Tibial nerve (tissue), 4 donors: ENCODE measurements around the gene STIL. TPM values are rescaled to one million over a fixed set of nuclear protein-coding genes. Genes with fewer than 3 reads are reported as not detected.

Experiments
- DNase-seq, 2 donors: peaks; one replicate each; pipeline ENCODE4 v3.0.0-alpha.2; 2019; ENCODE audit warnings: low spot score in 2 of 2
- H3K27ac ChIP-seq, 4 donors: fragments of 200-600 bp; sonication (generic) in 3 of 4; one replicate each; pipeline ENCODE4 v1.5.1; 2017 to 2019; ENCODE audit warnings: mild to moderate bottlenecking in 1 of 4
- H3K27me3 ChIP-seq, 2 donors: fragments of 200-600 bp; sonication (generic) in 1 of 2; one replicate each; pipeline versions ENCODE4 v1.5.1 to v1.6.0; 2017 to 2019
- H3K36me3 ChIP-seq, 3 donors: fragments of 200-600 bp; sonication (generic); one replicate each; pipeline ENCODE4 v1.5.1; 2018 to 2019
- H3K4me1 ChIP-seq, 4 donors: fragments of 200-600 bp; sonication (generic) in 3 of 4; one replicate each; pipeline ENCODE4 v1.5.1; 2017 to 2019
- H3K4me3 ChIP-seq, 4 donors: fragments of 200-600 bp; sonication (generic) in 3 of 4; one replicate each; pipeline ENCODE4 v1.5.1; 2017 to 2019; ENCODE audit warnings: mild to moderate bottlenecking in 1 of 4, moderate library complexity in 1 of 4
- H3K9me3 ChIP-seq, 4 donors: fragments of 200-600 bp; sonication (generic) in 3 of 4; one replicate each; pipeline ENCODE4 v1.5.1; 2017 to 2019
- EP300 ChIP-seq, 2 donors: sonication (generic); formaldehyde crosslinking; IDR thresholded peaks; one replicate each; pipeline ENCODE4 v1.6.1; 2017; ENCODE audit warnings: antibody characterized with exemption in 2 of 2, mild to moderate bottlenecking in 1 of 2
- POLR2A ChIP-seq, 2 donors: fragments of 450-650 bp; IDR thresholded peaks; one replicate each; pipeline ENCODE4 v1.6.1; 2017; ENCODE audit warnings: antibody characterized with exemption in 2 of 2, mild to moderate bottlenecking in 2 of 2, moderate library complexity in 2 of 2
- WGBS, 2 donors: methylation state at CpG; one replicate each; pipeline ENCODE4 v1.1.5; 2018; 5-methylcytosine and 5-hydroxymethylcytosine counted together
- total RNA-seq, 4 donors: library from RNA; depleted of rRNA; stranded (reverse); fragments of >200 nt; gene quantifications; one replicate each; pipeline ENCODE4 v1.1.0, GENCODE V29; 2016
- TF ChIP-seq, protein P1 (sequence below), 5 experiments: fragments of 200-600 bp in 3 of 5; fragments of 450-650 bp in 2 of 5; sonication (generic) in 3 of 5; IDR thresholded peaks; one replicate each; pipeline ENCODE4 v1.5.1; 2016 to 2019; ENCODE audit warnings: antibody characterized with exemption in 5 of 5, mild to moderate bottlenecking in 3 of 5, moderate library complexity in 2 of 5

STIL gene
- total RNA-seq, 4 donors from 2014 or later = 0.44 to 2.7 (median 1.2) TPM

DNA sequence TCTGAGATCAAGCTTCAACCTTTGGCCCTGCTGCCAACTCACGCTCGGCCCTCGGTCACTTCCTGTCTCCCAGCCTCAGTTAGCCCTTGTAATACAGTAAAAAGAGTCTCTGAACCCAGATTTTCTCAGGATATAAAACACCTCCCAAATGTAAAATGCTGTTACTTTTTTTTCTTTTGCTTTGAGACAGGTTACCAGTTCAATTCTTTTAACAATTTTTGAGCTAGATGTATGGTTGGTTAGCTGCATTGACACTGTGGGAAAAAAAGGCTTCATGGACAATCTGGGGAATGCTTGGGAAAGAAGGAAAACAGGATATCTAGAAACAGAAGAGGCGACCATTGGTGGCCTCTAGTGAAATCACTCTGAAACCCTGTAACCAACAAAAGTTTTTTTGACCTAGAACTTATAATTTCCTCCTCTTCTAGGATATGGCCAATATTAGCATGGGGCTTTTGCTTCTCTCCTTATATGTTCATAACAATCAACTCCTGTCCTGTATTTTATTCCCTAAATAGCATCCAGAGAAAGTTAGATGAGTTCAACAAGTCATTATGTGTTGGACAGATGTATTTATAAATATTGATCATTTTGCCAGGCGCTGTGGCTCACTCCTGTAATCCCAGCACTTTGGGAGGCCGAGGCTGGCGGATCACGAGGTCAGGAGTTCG is 21.0 kb upstream of the STIL start:
- Histone ChIP-seq H3K27ac (peak overlapping the region; percentile 94 to 99 (median 98)), H3K4me3 (peak overlapping the region; percentile 69 to 97 (median 92)), H3K4me1 (peaks cover 0 to 66% (median 21%) of the 10 kb centered on the region in 4 donors), H3K27me3 (no peaks in the 10 kb centered on the region), H3K9me3 (no peaks in the 10 kb centered on the region), H3K36me3 (no peaks in the 10 kb centered on the region)
- no peak for DNase-seq
- 42 to 46% methylated on average over 9 of the region's 9 CpGs for WGBS, 2 donors
- TF ChIP-seq EP300 (IDR thresholded peaks at IDR 0.05) (no peak), POLR2A (IDR thresholded peaks at IDR 0.05) (no peak)
- TF ChIP-seq, protein P1, sequence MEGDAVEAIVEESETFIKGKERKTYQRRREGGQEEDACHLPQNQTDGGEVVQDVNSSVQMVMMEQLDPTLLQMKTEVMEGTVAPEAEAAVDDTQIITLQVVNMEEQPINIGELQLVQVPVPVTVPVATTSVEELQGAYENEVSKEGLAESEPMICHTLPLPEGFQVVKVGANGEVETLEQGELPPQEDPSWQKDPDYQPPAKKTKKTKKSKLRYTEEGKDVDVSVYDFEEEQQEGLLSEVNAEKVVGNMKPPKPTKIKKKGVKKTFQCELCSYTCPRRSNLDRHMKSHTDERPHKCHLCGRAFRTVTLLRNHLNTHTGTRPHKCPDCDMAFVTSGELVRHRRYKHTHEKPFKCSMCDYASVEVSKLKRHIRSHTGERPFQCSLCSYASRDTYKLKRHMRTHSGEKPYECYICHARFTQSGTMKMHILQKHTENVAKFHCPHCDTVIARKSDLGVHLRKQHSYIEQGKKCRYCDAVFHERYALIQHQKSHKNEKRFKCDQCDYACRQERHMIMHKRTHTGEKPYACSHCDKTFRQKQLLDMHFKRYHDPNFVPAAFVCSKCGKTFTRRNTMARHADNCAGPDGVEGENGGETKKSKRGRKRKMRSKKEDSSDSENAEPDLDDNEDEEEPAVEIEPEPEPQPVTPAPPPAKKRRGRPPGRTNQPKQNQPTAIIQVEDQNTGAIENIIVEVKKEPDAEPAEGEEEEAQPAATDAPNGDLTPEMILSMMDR (IDR thresholded peaks at IDR 0.05) = no peak

DNA sequence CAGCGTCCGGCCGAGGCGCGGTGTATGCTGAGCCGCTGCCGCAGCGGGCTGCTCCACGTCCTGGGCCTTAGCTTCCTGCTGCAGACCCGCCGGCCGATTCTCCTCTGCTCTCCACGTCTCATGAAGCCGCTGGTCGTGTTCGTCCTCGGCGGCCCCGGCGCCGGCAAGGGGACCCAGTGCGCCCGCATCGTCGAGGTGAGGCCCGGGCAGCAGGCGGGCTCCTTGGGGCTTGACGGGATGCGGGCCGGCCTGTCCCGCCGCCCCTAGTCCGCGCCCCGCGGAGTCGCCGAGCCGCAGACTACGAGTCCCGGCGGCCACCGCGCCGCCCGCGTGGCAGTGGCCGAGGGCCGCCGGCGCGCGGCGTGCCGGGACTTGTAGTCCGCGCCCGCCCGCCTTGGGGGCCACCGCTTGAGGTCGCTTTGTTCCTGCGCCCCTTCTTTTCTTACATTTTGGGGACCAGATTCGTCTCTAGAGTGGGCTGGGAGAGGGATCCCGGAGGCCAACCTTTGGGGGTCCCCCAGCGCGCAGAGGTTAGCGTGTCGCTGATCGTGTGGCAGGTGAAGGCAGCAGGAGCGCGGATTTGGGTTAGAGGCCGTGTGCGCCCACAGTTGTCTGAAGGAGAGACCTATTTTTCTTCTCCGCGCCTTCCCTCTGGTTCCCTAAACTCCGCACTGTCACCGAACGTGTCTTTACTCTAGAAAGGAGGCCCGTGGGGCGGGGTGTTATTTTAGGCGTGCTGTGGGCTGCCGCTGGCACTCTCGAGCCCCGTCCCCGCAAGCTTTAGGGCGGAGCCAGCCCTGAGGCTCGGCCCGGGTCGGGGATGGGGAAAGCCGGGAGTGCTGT is 20.2 kb upstream of the STIL start:
- TF ChIP-seq EP300 (IDR thresholded peaks at IDR 0.05) (peak in 1 of 2 donors; percentile 55), POLR2A (IDR thresholded peaks at IDR 0.05) (peak in 1 of 2 donors; percentile 62)
- TF ChIP-seq, protein P1 (IDR thresholded peaks at IDR 0.05) = peak in 2 of 5 experiments; percentile 46 to 57
- peaks cover 0 to 60% (median 21%) of the 10 kb centered on the region in 4 donors for H3K4me1 ChIP-seq
- H3K27me3 ChIP-seq = no peaks in the 10 kb centered on the region
- H3K4me3 ChIP-seq = peak overlapping the region; percentile 69 to 97 (median 92)
- peak; percentile 59 to 63 for DNase-seq
- H3K36me3 ChIP-seq = no peaks in the 10 kb centered on the region
- peak overlapping the region; percentile 94 to 99 (median 98) for H3K27ac ChIP-seq
- H3K9me3 ChIP-seq = no peaks in the 10 kb centered on the region
- WGBS, 2 donors = 0% methylated on average over 29 to 68 of the region's 90 CpGs

DNA sequence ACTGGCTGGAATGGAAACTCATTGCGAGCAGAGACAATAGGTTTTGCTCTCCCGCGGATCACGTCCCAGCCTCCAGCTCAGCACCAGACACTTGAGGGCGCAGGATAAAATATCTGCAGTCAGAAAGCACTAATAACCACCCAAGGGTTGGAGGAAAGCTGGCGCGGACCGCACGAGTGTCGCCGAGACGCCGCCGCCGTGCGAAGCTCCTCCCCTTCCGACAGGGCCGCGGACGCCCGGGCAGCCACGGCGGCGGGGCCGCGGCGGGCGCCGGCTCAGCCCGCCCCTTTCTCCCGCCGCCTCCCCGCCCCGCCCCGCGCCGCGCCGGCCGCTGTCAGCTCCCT is 19.6 kb upstream of the STIL start, which contains the start of gene CMPK1:
Gene CMPK1, plus strand, starts transcription at position 213 of the 344 bp plus-strand sequence. CDS start 156 bp downstream, outside the sequence.
- Histone ChIP-seq H3K4me3 (peak within 1 kb of the TSS; percentile 69 to 97 (median 92)), H3K4me1 (peaks cover 0 to 54% (median 21%) of the 10 kb centered on the region in 4 donors), H3K27ac (peak within 1 kb of the TSS; percentile 94 to 99 (median 98)), H3K27me3 (no peaks in the 10 kb centered on the region), H3K9me3 (no peaks in the 10 kb centered on the region), H3K36me3 (no peaks in the 10 kb centered on the region)
- WGBS, 2 donors = 1 to 2% methylated on average over 10 to 31 of the region's 40 CpGs
- no peak for TF ChIP-seq POLR2A (IDR thresholded peaks at IDR 0.05)
- peak in 1 of 2 donors; percentile 51 for TF ChIP-seq EP300 (IDR thresholded peaks at IDR 0.05)
- DNase-seq = peak; percentile 62 to 73

DNA sequence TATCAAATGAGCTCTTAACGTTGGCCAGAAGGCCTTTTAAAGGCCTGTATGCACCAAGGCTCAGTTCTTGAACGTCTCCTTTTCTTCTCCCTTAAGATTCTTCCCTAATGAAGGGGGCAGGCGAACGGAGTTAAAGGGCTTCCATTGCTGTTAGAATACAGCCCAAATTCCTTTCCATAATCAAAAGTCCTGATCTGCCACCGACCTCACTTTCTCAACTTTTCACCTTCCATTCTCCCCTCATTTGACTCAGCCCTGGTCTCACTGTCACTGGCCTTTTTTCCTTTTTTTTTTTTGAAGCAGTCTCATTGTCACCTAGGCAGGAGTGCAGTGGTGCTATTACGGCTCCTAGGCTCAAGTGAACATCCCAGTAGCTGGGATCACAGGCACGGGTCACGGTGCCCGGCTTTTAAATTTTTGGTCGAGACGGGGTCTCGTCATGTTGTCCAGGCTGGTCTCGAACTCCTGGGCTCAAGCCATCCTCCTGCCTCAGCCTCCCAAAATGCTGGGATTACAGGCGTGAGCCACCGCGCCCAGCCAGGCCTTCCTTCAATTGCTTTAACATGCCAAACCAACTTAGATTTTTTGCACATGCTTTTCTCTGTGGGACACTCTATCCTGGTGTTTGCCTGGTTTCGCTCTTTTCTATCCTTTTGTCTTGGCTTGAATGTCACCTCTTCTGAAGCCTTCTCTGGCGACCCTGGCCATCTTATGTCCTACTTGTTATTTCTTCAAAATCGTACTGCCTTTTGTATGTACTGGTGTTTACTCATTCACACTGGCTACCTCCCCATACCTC is 19.0 kb upstream of the STIL start:
- DNase-seq = no peak
- Histone ChIP-seq H3K27ac (peak overlapping the region; percentile 94 to 99 (median 98)), H3K4me3 (peak overlapping the region; percentile 69 to 97 (median 92)), H3K36me3 (no peaks in the 10 kb centered on the region), H3K9me3 (no peaks in the 10 kb centered on the region), H3K4me1 (peaks cover 0 to 48% (median 21%) of the 10 kb centered on the region in 4 donors), H3K27me3 (no peaks in the 10 kb centered on the region)
- 50 to 54% methylated on average over 19 of the region's 19 CpGs for WGBS, 2 donors
- no peak for TF ChIP-seq POLR2A (IDR thresholded peaks at IDR 0.05)

DNA sequence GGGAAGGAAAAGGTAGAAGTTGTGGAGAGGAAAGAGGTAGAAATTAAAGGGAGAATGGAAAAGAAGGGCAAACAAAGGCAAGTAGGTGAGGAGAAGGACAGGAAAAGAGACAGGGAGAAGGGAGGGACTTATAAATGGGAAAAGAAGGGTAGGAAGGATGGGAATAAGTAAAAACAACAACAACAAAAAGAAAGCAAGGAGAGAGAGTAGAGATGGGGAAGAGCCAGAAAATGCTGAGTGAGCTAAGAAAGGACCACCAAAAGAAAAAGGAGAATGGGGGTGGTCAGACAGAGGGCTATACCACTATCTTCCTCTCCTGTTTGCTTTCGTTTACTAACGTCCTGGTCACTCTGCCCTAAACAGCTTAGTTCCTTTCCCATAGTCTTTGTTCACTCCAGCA is 17.9 kb upstream of the STIL start:
- Histone ChIP-seq H3K9me3 (no peaks in the 10 kb centered on the region), H3K4me3 (no peak overlapping the region), H3K27me3 (no peaks in the 10 kb centered on the region), H3K36me3 (no peaks in the 10 kb centered on the region), H3K4me1 (peaks cover 0 to 40% (median 21%) of the 10 kb centered on the region in 4 donors), H3K27ac (peak overlapping the region in 1 of 4 donors; percentile 99)
- TF ChIP-seq, protein P1 (IDR thresholded peaks at IDR 0.05) = no peak
- TF ChIP-seq EP300 (IDR thresholded peaks at IDR 0.05) = no peak
- no peak for TF ChIP-seq POLR2A (IDR thresholded peaks at IDR 0.05)
- WGBS, 2 donors = 86 to 90% methylated on average over 2 of the region's 2 CpGs
- no peak for DNase-seq
